HepG2 (cell line): ENCODE data around the gene TOR1B. TPM values are rescaled to one million over a fixed set of nuclear protein-coding genes. Genes with fewer than 3 reads are reported as not detected.
A peak's percentile ranks its signal among the peaks of the same experiment; 100 is the strongest.

Experiments used
- ATF5 ChIP-seq: sonication (generic); formaldehyde crosslinking; IDR thresholded peaks from 2 replicates; pipeline ENCODE4 v1.4.0; 2020; ENCODE audit warnings: mild to moderate bottlenecking, low read depth, missing genetic modification reagents
- FOXP1 ChIP-seq, 2 experiments: fragments of 450-650 bp in 1 of 2; IDR thresholded peaks; 2 replicates each; pipeline ENCODE4 v1.6.1; 2017 to 2018; ENCODE audit warnings: antibody characterized with exemption in 1 of 2
- HNF1B ChIP-seq: sonication (generic); formaldehyde crosslinking; IDR thresholded peaks from 2 replicates; pipeline ENCODE4 v1.5.1; 2020; ENCODE audit warnings: mild to moderate bottlenecking, moderate library complexity, missing genetic modification reagents
- MTERF4 ChIP-seq: sonication (generic); formaldehyde crosslinking; IDR thresholded peaks from 2 replicates; pipeline ENCODE4 v1.8.0; 2023; ENCODE audit warnings: mild to moderate bottlenecking, missing genetic modification reagents
- NBN ChIP-seq: fragments of 450-650 bp; conservative IDR thresholded peaks from 2 replicates; pipeline ENCODE4 v1.6.1; 2017
- NR3C1 ChIP-seq: sonication (generic); formaldehyde crosslinking; IDR thresholded peaks from 2 replicates; pipeline ENCODE4 v1.4.0; 2020; ENCODE audit warnings: missing genetic modification reagents
- PHB2 ChIP-seq: fragments of 450-650 bp; IDR thresholded peaks from 2 replicates; pipeline ENCODE4 v1.6.1; 2018; ENCODE audit not compliant: partially characterized antibody
- TARDBP ChIP-seq: sonication (generic); formaldehyde crosslinking; IDR thresholded peaks from 2 replicates; pipeline ENCODE4 v1.8.0; 2022; ENCODE audit warnings: mild to moderate bottlenecking, missing genetic modification reagents
- TBX2 ChIP-seq: sonication (generic); formaldehyde crosslinking; IDR thresholded peaks from 2 replicates; pipeline ENCODE4 v1.5.0; 2020; ENCODE audit warnings: missing genetic modification reagents, mild to moderate bottlenecking, borderline replicate concordance
- TEAD3 ChIP-seq: optimal IDR thresholded peaks from 2 replicates; pipeline ENCODE3; 2016; ENCODE audit warnings: borderline replicate concordance
- TSC22D2 ChIP-seq: sonication (generic); formaldehyde crosslinking; IDR thresholded peaks from 2 replicates; pipeline ENCODE4 v1.5.1; 2020; ENCODE audit warnings: missing genetic modification reagents, mild to moderate bottlenecking, borderline replicate concordance
- ZMYM3 ChIP-seq: sonication (generic); formaldehyde crosslinking; IDR thresholded peaks from 2 replicates; pipeline ENCODE4 v1.5.1; 2020; ENCODE audit warnings: mild to moderate bottlenecking, missing genetic modification reagents
- ZNF275 ChIP-seq: sonication (generic); formaldehyde crosslinking; IDR thresholded peaks from 2 replicates; pipeline ENCODE4 v1.8.0; 2022; ENCODE audit warnings: missing genetic modification reagents, mild to moderate bottlenecking, inconsistent platforms, borderline replicate concordance
- ZNF337 ChIP-seq: sonication (generic); formaldehyde crosslinking; IDR thresholded peaks from 2 replicates; pipeline ENCODE4 v1.5.1; 2020; ENCODE audit warnings: missing genetic modification reagents, low read depth, mild to moderate bottlenecking, borderline replicate concordance
- ZNF44 ChIP-seq: sonication (generic); formaldehyde crosslinking; IDR thresholded peaks from 2 replicates; pipeline ENCODE4 v1.5.1; 2020; ENCODE audit warnings: mild to moderate bottlenecking, missing genetic modification reagents
- ZNF652 ChIP-seq: IDR thresholded peaks from 2 replicates; pipeline ENCODE4 v1.6.1; 2016; ENCODE audit warnings: low read depth, borderline replicate concordance
- ZNF761 ChIP-seq: sonication (generic); formaldehyde crosslinking; conservative IDR thresholded peaks from 2 replicates; pipeline ENCODE4 v1.4.0; 2020; ENCODE audit warnings: mild to moderate bottlenecking, missing genetic modification reagents
- ZNF891 ChIP-seq: sonication (generic); formaldehyde crosslinking; IDR thresholded peaks from 2 replicates; pipeline ENCODE4 v1.5.0; 2020; ENCODE audit warnings: mild to moderate bottlenecking, missing genetic modification reagents
- polyA plus RNA-seq, 8 experiments: library from polyadenylated mRNA; depleted of rRNA in 3 of 8; stranded (reverse) in 7 of 8; unstranded in 1 of 8; fragments of >200 nt; fragmentation: Illumina TruSeq in 4 of 8; extraction: Trizol in 4 of 8; gene quantifications; 2 replicates each; pipeline versions ENCODE4 v1.2.1 to v1.2.3, GENCODE V29; 2011 to 2016; ENCODE audit warnings: low read depth in 4 of 8, missing spikeins in 1 of 8, mixed read lengths in 1 of 8; ENCODE audit not compliant: insufficient read depth in 1 of 8
- total RNA-seq, 5 experiments: library from RNA; depleted of rRNA; stranded (reverse); fragments of >200 nt; fragmentation: Illumina TruSeq; extraction: Trizol; gene quantifications; 2 replicates each; pipeline ENCODE4 v1.2.3, GENCODE V29; 2016; ENCODE audit warnings: low read depth in 1 of 5

Gene TOR1B
- total and polyA plus RNA-seq, 2 of the 13 experiments (the other 11 are each of a cell fraction or from before 2014, with no cell fraction given): 18.1 to 21.3 TPM

- 0 out of 2 replicates have a peak, but pooled peaks have one; percentile 55 for TF ChIP-seq HNF1B (CRISPR knock-in tag)
- no peak for TF ChIP-seq NR3C1
- TF ChIP-seq FOXP1 (IDR thresholded peaks at IDR 0.05): no peak
- no peak for TF ChIP-seq FOXP1 (CRISPR knock-in tag; IDR thresholded peaks at IDR 0.05)
- TF ChIP-seq ZNF275: no peak
- 0 out of 2 replicates have a peak, but pooled peaks have one; percentile 29 for TF ChIP-seq ZMYM3
- no peak for TF ChIP-seq TSC22D2 (CRISPR knock-in tag)
- no peak for TF ChIP-seq ZNF44 (CRISPR knock-in tag)
- no peak for TF ChIP-seq NBN
- no peak for TF ChIP-seq ZNF652 (CRISPR knock-in tag)
- no peak for TF ChIP-seq MTERF4
- no peak for TF ChIP-seq PHB2
- TF ChIP-seq ZNF891 (CRISPR knock-in tag): no peak
- TF ChIP-seq ZNF337: no peak
- TF ChIP-seq TBX2: no peak
- TF ChIP-seq TEAD3 (CRISPR knock-in tag): peak; percentile 35
- no peak for TF ChIP-seq ATF5 (CRISPR knock-in tag)
- TF ChIP-seq ZNF761 (CRISPR knock-in tag): no peak
- no peak for TF ChIP-seq TARDBP (CRISPR knock-in tag)
These were observed 41.6 kb upstream of the TOR1B start (continued) for GRCh38 chr9:129761293-129761900.
